GM18517 (cell line): ENCODE data around the gene GUCY2F.

ENCODE experiments used
- ATAC-seq: cut with Tn5 transposase; IDR thresholded peaks from one replicate; pipeline ENCODE4 v1.9.1; 2021; ENCODE audit warnings: mild to moderate bottlenecking, moderate library complexity; ENCODE audit not compliant: unreplicated experiment

GUCY2F gene

DNA sequence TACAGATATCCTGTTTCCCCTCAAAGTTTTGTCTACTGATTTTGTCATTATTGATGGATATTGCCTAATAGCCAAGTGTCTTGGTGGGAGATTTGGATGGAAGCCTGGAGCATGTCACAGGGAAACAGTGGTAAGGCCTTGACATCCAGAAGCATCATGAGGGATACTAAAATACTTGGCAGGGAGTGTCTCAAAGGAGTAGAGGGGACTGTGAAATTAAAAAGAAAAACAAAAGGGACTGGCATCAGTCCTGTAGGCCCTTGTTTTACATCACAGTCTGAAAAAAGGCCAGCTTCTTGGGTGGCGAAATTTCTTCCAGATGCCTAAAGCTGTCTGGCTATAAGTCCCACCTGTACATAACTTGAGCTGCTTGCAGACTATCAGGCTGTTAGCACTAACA is 83.8 kb downstream of the GUCY2F start:
- no peak for ATAC-seq

DNA sequence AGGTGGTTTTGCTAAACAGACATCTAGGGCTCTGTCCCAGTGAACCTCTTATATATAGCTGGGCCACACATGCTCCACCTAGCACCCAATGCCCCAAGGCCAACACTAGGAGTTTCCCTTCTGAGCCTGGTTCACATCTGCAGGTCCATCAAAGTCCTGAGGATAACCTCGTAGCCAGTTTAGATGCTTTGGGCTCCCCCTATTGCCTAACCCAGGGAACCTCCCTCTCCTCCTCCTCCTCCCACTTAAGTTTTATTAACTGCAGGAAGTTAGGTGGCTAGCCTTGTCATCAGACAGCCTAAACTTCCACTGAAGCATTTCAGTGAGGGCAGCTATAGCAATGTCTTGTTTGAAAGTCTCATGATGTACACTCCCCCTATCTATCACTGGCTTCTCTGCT is 88.0 kb downstream of the GUCY2F start:
- ATAC-seq: no peak

GRCh38 chrX:109392895-109393294 is 89.0 kb downstream of the GUCY2F start:
- no peak for ATAC-seq

DNA sequence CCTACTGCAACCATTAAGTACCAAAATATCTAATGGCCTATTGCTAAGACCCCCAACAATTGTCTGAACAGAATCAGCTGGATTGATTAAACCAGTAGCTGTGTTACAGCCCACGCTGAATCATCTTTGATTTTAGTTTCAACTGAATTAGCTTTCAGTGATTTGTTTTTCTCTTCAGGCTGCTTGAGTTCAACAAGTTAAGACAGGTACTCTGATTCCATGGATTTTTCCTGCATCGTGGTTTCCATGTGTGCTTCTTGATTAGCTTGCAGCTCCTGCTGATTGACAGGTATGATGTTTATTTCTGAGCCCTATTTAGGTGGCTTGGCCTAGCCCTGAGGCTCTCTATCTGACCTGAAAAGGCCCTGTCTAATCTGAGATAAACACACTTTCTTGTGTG is 91.3 kb downstream of the GUCY2F start:
- ATAC-seq: no peak

- no peak for ATAC-seq
Measured at GRCh38 chrX:109389917-109390316, 92.0 kb downstream of the GUCY2F start.

GRCh38 chrX:109384699-109385098 is 97.2 kb downstream of the GUCY2F start:
- ATAC-seq: no peak

DNA sequence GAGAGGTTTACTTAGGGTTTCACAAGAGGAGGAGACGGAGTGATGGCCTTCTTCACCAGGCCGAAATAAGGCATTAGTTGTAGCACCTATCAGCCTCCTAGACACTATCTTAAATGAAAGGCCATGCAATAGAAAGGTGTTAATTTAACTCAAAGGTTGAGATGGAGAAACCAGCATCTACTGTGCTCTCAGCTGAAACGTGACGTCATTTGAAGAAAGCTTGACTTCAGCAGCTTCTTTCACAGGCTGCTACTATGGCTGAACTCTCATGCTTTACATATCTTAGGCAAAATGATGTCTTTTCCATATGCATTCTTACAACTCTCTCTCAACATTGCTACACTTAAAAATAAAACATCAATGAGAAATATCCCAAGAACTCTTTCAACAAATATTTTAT is 99.6 kb downstream of the GUCY2F start:
- no peak for ATAC-seq

DNA sequence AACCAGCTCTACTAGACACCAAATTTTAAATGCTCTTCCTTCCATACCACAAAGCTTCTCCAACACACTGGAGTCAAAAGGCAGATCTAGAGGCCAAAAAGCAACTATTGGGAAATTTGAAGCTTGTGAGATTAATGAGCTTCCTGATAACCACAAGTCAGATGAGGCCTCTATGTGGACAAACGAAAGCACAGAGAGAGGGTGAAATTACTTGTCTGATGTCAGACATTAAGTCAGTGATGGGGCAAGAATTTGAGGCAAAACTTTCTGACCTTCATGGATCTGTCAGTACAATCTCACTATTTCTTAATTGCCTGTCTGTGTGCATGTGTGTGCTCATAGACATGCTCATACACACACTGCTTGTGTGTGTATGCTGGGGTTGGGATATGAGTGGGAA is 103.6 kb downstream of the GUCY2F start:
- no peak for ATAC-seq

DNA sequence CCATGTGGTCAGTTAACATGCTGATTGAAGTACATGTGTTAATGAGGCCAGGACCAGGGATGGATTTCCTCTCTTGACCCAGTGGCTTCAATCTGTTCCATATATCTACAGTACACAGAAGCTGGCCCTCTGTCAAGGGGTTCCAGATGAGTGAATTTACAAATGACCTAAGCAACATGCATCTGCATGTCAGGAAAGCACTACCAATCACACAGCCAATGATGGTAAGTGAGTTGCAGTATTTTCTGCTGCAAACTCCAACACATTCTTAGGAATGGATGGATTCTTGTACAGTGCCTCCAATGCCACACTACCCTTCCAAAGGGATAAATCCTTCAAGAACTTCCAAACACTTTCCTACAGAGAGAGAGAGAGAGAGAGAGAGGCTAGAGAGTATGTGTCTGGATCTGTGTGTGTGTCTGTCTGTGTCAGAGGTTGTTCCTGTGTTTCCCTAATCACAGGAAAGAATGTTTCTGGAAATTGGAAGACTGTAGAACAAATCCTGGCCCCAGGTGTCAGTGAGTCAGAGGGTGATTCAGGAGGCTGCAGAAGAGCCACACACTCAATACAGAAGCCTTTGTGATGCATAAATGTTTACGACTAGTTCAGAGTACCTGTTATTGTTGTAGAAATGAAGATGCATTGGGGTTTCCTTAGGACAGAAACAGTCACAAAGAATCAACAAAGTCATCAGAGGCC is 107.5 kb downstream of the GUCY2F start:
- no peak for ATAC-seq

GRCh38 chrX:109373468-109373867 is 108.4 kb downstream of the GUCY2F start:
- peak; percentile 60 for ATAC-seq

DNA sequence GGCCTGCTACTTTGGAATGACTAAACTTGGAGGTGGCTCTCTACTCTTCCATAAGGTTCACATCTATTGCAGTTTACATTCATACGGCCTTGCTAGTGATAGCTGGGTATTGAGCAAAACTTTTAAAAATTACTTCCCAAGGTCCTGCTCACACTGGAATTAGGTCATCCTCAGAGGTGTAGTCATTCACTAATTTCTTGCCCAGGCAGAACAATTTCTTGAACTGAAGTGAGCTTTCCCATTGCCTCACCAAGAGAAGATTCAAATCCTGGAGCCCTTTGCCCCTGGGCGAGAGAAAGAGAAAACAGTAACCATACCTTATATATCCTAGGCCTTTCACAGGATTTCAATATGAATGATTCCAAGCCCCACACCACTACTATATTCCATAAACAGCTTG is 109.2 kb downstream of the GUCY2F start:
- no peak for ATAC-seq

- ATAC-seq: no peak
Measured at GRCh38 chrX:109372291-109372690, 109.6 kb downstream of the GUCY2F start.

GRCh38 chrX:109362101-109362500 is 119.8 kb downstream of the GUCY2F start:
- ATAC-seq: no peak

DNA sequence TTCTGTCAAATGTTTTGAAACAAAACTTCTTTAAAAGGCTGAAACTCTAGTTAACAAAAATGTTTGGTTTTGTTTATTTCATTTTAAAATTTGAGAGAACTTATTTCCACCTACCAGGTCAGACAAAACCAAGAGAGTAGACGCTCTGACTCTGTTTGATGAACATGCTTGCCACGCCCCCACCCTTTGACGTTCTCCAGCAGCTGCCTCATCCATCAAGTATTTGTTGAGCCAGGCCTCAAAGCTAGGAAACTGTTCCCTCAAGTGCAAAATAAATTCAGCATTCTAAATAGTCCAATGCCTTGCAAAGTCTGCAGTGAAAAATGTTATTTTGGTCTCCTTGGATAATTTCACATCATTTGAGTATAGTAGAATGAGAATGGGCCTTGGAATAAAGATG is 121.6 kb downstream of the GUCY2F start:
- ATAC-seq: no peak

DNA sequence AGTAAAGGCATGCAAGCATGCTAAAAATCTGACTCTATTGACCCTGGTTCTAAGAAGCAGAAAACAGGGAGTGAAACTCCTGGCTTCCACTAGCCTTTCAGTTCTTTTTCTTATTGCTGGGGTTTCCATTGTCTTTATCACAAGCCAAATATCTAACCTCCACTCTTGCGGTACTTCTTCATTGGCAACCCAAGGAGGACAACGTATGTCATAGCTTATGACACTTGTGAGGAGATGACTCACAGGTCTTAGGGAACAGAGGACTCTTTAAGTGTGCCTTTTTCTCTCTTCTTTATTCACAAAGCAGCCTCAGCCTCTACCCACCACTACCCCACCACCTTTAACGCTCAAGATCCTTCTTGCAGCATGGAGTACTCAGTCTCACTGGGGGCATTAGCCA is 124.2 kb downstream of the GUCY2F start:
- ATAC-seq: no peak

DNA sequence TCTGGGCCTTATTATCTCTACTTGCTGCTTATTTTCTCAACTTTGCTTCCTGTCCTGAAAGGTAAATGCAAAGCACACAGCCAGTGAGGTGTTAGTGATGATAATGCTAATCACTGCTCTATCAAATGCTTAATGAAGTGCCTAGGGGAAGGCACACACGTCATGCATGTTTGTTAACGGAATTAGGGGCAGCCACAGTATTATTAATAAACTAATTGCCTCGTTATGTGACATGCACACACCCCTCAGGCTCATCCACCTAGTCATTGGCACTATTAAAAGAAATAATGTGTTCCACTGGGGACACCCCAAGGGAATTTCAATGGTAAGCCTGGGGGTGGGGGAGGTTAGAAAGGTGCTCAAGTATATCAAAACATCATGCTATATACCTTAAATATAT is 125.2 kb downstream of the GUCY2F start:
- ATAC-seq: no peak

DNA sequence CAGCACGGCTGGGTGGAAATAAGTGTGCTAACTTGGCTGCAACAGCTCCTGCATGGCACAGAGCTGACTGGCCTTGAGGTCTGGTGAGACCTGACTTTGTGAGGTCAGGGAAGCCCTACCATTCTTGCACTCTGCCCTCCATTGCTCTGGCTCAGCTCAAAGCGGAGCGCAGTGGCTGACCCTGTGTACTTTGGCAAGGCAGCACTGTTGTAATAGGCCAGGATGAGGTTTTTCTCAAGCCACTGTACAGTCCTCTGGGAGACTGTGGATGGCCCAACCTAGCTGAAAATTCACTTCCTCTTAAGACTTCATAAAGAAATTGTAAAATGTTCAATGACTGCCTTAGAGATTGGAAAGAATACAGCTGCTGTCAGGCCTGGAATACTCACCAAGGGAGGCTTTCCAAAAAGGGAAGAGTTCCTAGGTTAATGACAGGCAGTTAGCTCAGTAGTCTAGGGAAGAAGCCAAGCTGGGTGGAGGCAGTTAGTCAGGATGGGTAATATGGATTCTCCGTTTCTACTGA is 129.8 kb downstream of the GUCY2F start:
- ATAC-seq: no peak

GRCh38 chrX:109351557-109351956 is 130.3 kb downstream of the GUCY2F start:
- ATAC-seq: no peak

- no peak for ATAC-seq
Measured at GRCh38 chrX:109350551-109350950, 131.3 kb downstream of the GUCY2F start.

DNA sequence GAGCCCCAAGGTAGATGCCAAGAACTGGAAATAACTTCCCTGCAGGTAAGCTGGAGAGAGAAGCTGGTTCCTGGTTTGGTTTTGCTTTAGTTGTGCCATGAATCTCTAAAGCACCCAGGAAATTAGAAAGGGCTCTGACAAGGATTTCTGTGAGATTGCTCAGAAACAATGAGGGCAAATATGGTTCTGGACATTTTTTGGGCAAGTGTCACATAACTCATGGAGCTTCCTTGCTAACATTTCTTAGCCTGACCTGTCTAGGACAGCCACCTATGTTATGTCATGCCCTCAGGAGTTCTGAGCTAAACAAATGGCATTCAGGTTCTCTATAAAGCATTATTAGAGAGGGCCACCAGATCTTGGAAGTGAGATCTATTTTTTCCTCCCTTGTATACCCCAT is 131.8 kb downstream of the GUCY2F start:
- ATAC-seq: no peak

DNA sequence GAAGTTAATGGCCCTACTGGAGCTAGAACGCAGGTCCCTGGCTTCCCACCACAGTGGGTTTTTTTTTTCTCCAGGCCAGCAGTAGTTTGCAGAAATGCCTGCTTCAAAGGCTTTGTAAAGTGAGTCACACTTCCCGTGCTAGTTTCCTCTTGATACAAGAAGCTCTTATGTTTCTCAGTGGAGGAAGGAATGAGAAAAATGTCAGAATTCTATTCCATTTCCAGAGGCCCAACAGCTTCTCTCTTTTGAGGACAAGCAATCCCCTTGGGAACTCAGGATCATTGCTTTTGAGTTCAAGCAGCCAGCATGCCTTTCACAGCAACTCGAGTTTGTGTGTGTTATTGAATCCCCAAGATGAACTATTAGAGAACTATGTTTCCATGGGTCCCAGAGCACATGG is 134.3 kb downstream of the GUCY2F start:
- ATAC-seq: no peak

DNA sequence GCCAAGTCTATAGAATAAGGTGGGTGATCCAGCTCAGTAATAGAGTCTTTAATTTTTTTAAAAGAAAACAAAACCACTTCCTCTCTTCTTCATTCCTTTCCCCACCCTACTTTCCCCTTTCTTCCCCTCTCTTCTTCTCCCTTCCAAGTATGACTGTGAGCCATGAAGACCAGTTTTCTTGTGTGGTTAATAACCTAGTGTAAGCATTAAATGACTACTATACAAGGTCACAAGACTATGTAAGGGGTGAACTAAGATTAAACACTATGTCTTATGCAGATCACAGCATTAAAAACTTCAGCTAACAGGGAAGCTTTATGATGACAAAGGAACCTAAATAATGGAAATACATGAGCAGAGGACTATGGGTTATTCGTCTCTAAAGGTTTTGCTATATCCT is 135.4 kb downstream of the GUCY2F start:
- no peak for ATAC-seq

GRCh38 chrX:109345856-109346255 is 136.0 kb downstream of the GUCY2F start:
- no peak for ATAC-seq
